DOHH2 (cell line): ENCODE data around the gene RNU6-8.

ENCODE experiments used
- H3F3A ChIP-seq: fragments of 200-600 bp; sonication (generic), shearing (Covaris generic); 2 replicates; pipeline ENCODE4 v1.6.0; 2016; ENCODE audit warnings: antibody characterized with exemption, mild to moderate bottlenecking; ENCODE audit not compliant: control insufficient read depth, insufficient read depth
- H3K27ac ChIP-seq: fragments of 200-600 bp; sonication (generic); 2 replicates; pipeline ENCODE4 v1.5.1; 2014; ENCODE audit warnings: low read depth, mild to moderate bottlenecking, low read length, moderate library complexity
- H3K27me3 ChIP-seq: fragments of 200-600 bp; sonication (generic); 2 replicates; pipeline ENCODE4 v1.6.1; 2014; ENCODE audit warnings: mild to moderate bottlenecking, low read length, mixed read lengths; ENCODE audit not compliant: control insufficient read depth
- H3K36me3 ChIP-seq: fragments of 200-600 bp; sonication (generic); 2 replicates; pipeline ENCODE4 v1.6.1; 2014; ENCODE audit warnings: mild to moderate bottlenecking, low read length, moderate library complexity, mixed read lengths; ENCODE audit not compliant: control insufficient read depth
- H3K4me1 ChIP-seq: fragments of 200-600 bp; sonication (generic); 2 replicates; pipeline ENCODE4 v1.6.1; 2014; ENCODE audit warnings: mild to moderate bottlenecking, low read length, mixed read lengths; ENCODE audit not compliant: control insufficient read depth
- H3K4me2 ChIP-seq: fragments of 200-600 bp; sonication (generic); 2 replicates; pipeline ENCODE4 v1.6.0; 2014; ENCODE audit warnings: mild to moderate bottlenecking, low read length, moderate library complexity
- H3K4me3 ChIP-seq: fragments of 200-600 bp; sonication (generic); 2 replicates; pipeline ENCODE4 v1.5.1; 2014; ENCODE audit warnings: mild to moderate bottlenecking, low read length, mixed read lengths
- H3K79me2 ChIP-seq: fragments of 200-600 bp; sonication (generic); 2 replicates; pipeline ENCODE4 v1.6.1; 2014; ENCODE audit warnings: mild to moderate bottlenecking, low read length, mixed read lengths; ENCODE audit not compliant: control insufficient read depth
- H3K9me2 ChIP-seq: fragments of 200-600 bp; sonication (generic); replicated peaks from 2 replicates; pipeline ENCODE4 v1.6.1; 2014; ENCODE audit warnings: mild to moderate bottlenecking, low read length, mixed read lengths; ENCODE audit not compliant: control insufficient read depth
- H3K9me3 ChIP-seq: fragments of 200-600 bp; sonication (generic); 2 replicates; pipeline ENCODE4 v1.6.1; 2014; ENCODE audit warnings: antibody characterized with exemption, low read length, mixed read lengths; ENCODE audit not compliant: control insufficient read depth, insufficient read depth
- H4K20me1 ChIP-seq: fragments of 200-600 bp; sonication (generic); 2 replicates; pipeline ENCODE4 v1.6.0; 2014; ENCODE audit warnings: low read depth, mild to moderate bottlenecking, antibody characterized with exemption, low read length, moderate library complexity; ENCODE audit not compliant: control insufficient read depth, insufficient read depth
- CTCF ChIP-seq: fragments of 200-600 bp; sonication (generic); IDR thresholded peaks from one replicate; pipeline ENCODE4 v1.5.1; 2014; ENCODE audit warnings: antibody characterized with exemption, mild to moderate bottlenecking, low read depth, low read length; ENCODE audit not compliant: poor library complexity, severe bottlenecking
- EZH2phosphoT487 ChIP-seq: fragments of 200-600 bp; sonication (generic); IDR thresholded peaks from 2 replicates; pipeline ENCODE4 v1.6.1; 2017; ENCODE audit warnings: borderline replicate concordance, mild to moderate bottlenecking, antibody characterized with exemption, low read length, moderate library complexity, mixed read lengths

The RNU6-8 gene

GRCh38 chr14:32171469-32171868 lies 31.6 kb downstream of the RNU6-8 start:
- no peak overlapping the region for H3K27ac ChIP-seq
- H3K9me3 ChIP-seq, result no peaks in the 10 kb centered on the region
- H3K4me2 ChIP-seq, result no peak overlapping the region
- H3K4me1 ChIP-seq, result no peaks in the 10 kb centered on the region
- no peaks in the 10 kb centered on the region for H3K9me2 ChIP-seq
- no peak for TF ChIP-seq CTCF
- no peak for TF ChIP-seq EZH2phosphoT487
- H3K4me3 ChIP-seq, result no peak overlapping the region
- no peaks in the 10 kb centered on the region for H3K79me2 ChIP-seq
- H4K20me1 ChIP-seq, result no peaks in the 10 kb centered on the region
- no peaks in the 10 kb centered on the region for H3K27me3 ChIP-seq
- H3K36me3 ChIP-seq, result no peaks in the 10 kb centered on the region
- H3F3A ChIP-seq, result no peaks in the 10 kb centered on the region

- no peaks in the 10 kb centered on the region for H3K27me3 ChIP-seq
- no peaks in the 10 kb centered on the region for H3F3A ChIP-seq
- no peaks in the 10 kb centered on the region for H3K9me3 ChIP-seq
- no peak overlapping the region for H3K4me3 ChIP-seq
- TF ChIP-seq CTCF (no peak), EZH2phosphoT487 (no peak)
- H3K9me2 ChIP-seq, result no peaks in the 10 kb centered on the region
- H3K4me1 ChIP-seq, result no peaks in the 10 kb centered on the region
- no peak overlapping the region for H3K4me2 ChIP-seq
- H4K20me1 ChIP-seq, result no peaks in the 10 kb centered on the region
- no peaks in the 10 kb centered on the region for H3K36me3 ChIP-seq
- no peak overlapping the region for H3K27ac ChIP-seq
- H3K79me2 ChIP-seq, result no peaks in the 10 kb centered on the region
Measured at GRCh38 chr14:32169191-32169590, 33.9 kb downstream of the RNU6-8 start.

- no peaks in the 10 kb centered on the region for H3K9me2 ChIP-seq
- no peaks in the 10 kb centered on the region for H3K36me3 ChIP-seq
- no peaks in the 10 kb centered on the region for H4K20me1 ChIP-seq
- no peaks in the 10 kb centered on the region for H3K27me3 ChIP-seq
- no peaks in the 10 kb centered on the region for H3F3A ChIP-seq
- H3K4me2 ChIP-seq, result no peak overlapping the region
- no peaks in the 10 kb centered on the region for H3K9me3 ChIP-seq
- H3K4me1 ChIP-seq, result no peaks in the 10 kb centered on the region
- H3K27ac ChIP-seq, result no peak overlapping the region
- TF ChIP-seq CTCF, result no peak
- no peak for TF ChIP-seq EZH2phosphoT487
- H3K79me2 ChIP-seq, result no peaks in the 10 kb centered on the region
- H3K4me3 ChIP-seq, result no peak overlapping the region
Measured at GRCh38 chr14:32167907-32168306, 35.2 kb downstream of the RNU6-8 start.

- TF ChIP-seq EZH2phosphoT487, result no peak
- TF ChIP-seq CTCF, result no peak
- Histone ChIP-seq H3K4me1 (no peaks in the 10 kb centered on the region), H3K27ac (no peak overlapping the region), H3K79me2 (no peaks in the 10 kb centered on the region), H3K9me3 (no peaks in the 10 kb centered on the region), H4K20me1 (no peaks in the 10 kb centered on the region), H3K36me3 (no peaks in the 10 kb centered on the region), H3K4me2 (no peak overlapping the region), H3F3A (no peaks in the 10 kb centered on the region), H3K4me3 (no peak overlapping the region), H3K27me3 (no peaks in the 10 kb centered on the region), H3K9me2 (no peaks in the 10 kb centered on the region)
Measured at GRCh38 chr14:32166924-32167323, 36.1 kb downstream of the RNU6-8 start.
